ENCODE results near the gene JAG1. TPM values are rescaled to one million over a fixed set of nuclear protein-coding genes. Genes with fewer than 3 reads are reported as not detected.

Gene JAG1
- total and polyA plus RNA-seq, 2 of the 4 experiments (the other 2 are of a cell fraction) = 10.2 to 22.6 TPM

DNA sequence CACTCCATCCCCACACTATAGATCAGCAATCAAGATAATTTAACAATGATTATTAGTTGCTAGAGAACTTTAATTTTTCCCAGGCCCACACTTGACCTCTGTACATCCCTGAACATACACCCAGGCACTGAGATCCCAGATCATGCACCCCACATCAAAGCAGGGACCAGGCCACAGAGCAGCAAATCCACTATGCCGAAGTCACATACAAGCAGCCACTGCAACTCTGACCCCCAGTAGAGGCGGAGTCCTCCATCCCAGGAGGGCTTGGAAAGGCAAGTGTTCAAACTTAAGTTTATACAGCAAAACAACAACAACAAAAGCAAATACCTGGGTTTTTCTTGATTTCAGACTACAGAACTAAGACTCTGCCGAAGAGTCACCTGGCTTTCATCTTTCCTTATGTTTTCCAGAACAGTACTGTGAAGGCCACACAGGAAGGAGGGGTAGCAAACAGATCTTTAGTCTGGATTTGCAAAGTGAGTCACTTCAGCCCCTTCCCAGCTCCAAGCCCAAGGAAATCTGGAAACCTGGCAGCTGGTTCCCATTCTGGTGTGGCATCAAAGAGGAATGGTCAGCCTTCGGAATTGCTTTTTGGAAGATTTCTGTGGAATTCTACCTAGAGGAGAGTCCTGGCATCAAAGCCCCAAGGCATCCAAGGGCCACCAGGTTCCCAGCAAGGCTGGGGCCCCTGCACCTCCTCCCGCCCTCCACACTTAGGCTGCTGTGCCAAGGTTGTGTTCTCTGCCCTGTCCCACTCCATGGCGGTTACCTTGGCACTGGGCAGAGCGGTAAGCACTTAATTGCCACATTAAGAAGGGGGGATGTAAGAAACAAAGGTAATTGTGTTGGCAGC, 7.3 kb downstream of the JAG1 start:
- POLR2A ChIA-PET (ENCODE audit: unreplicated experiment) = no interaction called here
- intact Hi-C loops (cut with micrococcal nuclease) (no loop called here), in situ Hi-C loops (cut with MboI; ENCODE audit: low sequenced_read_pairs) (loop anchor here (10.0 kb wide), 1 partner anchor 608 kb away; no protein-coding TSS in a partner anchor), dilution Hi-C loops (cut with HindIII; ENCODE audit: low sequenced_read_pairs, unreplicated experiment) (loop anchor here (25.0 kb wide), 1 partner anchor 871 kb away; no protein-coding TSS in a partner anchor)
- Histone ChIP-seq H3K4me3 (ENCODE audit: insufficient read depth, low read depth, low read length) (no peak overlapping the region), H2BK20ac (ENCODE audit: low read depth, low read length) (no peak overlapping the region), H3K18ac (ENCODE audit: low read depth, low read length) (no peak overlapping the region), H2BK15ac (ENCODE audit: low read depth, low read length) (no peak overlapping the region; the same call in 2 of the 3 replicates), H3K27ac (ENCODE audit: insufficient read depth, low read length) (no peak overlapping the region), H3K14ac (replicated peaks; ENCODE audit: low read depth, low read length) (no peak overlapping the region), H3K9me3 (ENCODE audit: control insufficient read depth, insufficient read depth, low read length) (no peaks in the 10 kb centered on the region), H4K5ac (ENCODE audit: low read depth, low read length) (no peak overlapping the region), H3K4me1 (ENCODE audit: control insufficient read depth, insufficient read depth, low read length) (peaks cover 12% of the 10 kb centered on the region), H3K9ac (ENCODE audit: low read depth, low read length) (no peak overlapping the region), H3K23ac (ENCODE audit: low read depth, low read length) (no peak overlapping the region), H2BK5ac (ENCODE audit: low read depth, low read length, poor library complexity, severe bottlenecking) (no peak overlapping the region), H2AFZ (replicated peaks; ENCODE audit: low read length, poor library complexity) (no peak overlapping the region), H3K36me3 (ENCODE audit: control insufficient read depth, insufficient read depth, low read length) (peaks cover 54% of the 10 kb centered on the region), H3K4ac (ENCODE audit: low read depth, low read length) (peak overlapping the region; percentile 51; the same call in 1 of the 2 replicates), H2AK5ac (ENCODE audit: low read depth, low read length) (no peak overlapping the region; the same call in 1 of the 2 replicates), H4K91ac (ENCODE audit: insufficient read depth, low read depth, low read length) (no peak overlapping the region), H3K56ac (ENCODE audit: extremely low read depth, insufficient read depth, low read length) (no peak overlapping the region), H3K9me1 (ENCODE audit: insufficient read depth, low read length) (peaks cover 20% of the 10 kb centered on the region; the same call in 1 of the 2 replicates), H2BK120ac (ENCODE audit: low read depth, low read length) (no peak overlapping the region), H3K79me1 (ENCODE audit: low read depth in 1 of 2, low read length in 2 of 2) (peaks cover 41 to 89% of the 10 kb centered on the region in 2 experiments), H3K27me3 (ENCODE audit: control insufficient read depth, insufficient read depth, low read length) (no peaks in the 10 kb centered on the region), H3K4me2 (ENCODE audit: low read depth, low read length) (no peak overlapping the region), H4K8ac (ENCODE audit: low read depth in 2 of 2, low read length in 2 of 2) (no peak overlapping the region), H4K20me1 (ENCODE audit: insufficient read depth, low read length) (peaks cover 26% of the 10 kb centered on the region), H2AK9ac (replicated peaks; ENCODE audit: low read depth, low read length, poor library complexity) (no peak overlapping the region)
- DNase-seq (no peak), ATAC-seq (ENCODE audit: low read depth) (no peak)
- CTCF ChIA-PET = no interaction called here
- no TSS peak for BruUV-seq (replicated peaks)
- WGBS, 2 experiments (ENCODE audit: extremely low coverage in 2 of 2, insufficient read length in 1 of 2) = 100% methylated on average over 1 of the region's 7 CpGs; no CpG with 5 or more reads in 1 of the 2 experiments
- TF ChIP-seq MAZ (IDR thresholded peaks at IDR 0.05; ENCODE audit: borderline replicate concordance, low read depth, low read length) (no peak), CEBPB (IDR thresholded peaks at IDR 0.05; ENCODE audit: low read depth, low read length) (no peak), FOS (IDR thresholded peaks at IDR 0.05; ENCODE audit: low read depth, low read length) (no peak), RCOR1 (IDR thresholded peaks at IDR 0.05; ENCODE audit: insufficient replicate concordance, low read length) (no peak), RAD21 (IDR thresholded peaks at IDR 0.05; ENCODE audit: low read length) (no peak), POLR2A (IDR thresholded peaks at IDR 0.05; ENCODE audit: low read depth, low read length) (no peak), CHD1 (IDR thresholded peaks at IDR 0.05; ENCODE audit: low read depth, low read length) (no peak), BHLHE40 (IDR thresholded peaks at IDR 0.05; ENCODE audit: low read depth, low read length) (no peak), NFE2L2 (IDR thresholded peaks at IDR 0.05; ENCODE audit: low read depth, low read length) (no peak), MAFK (IDR thresholded peaks at IDR 0.05; ENCODE audit: low read depth, low read length) (no peak), MXI1 (IDR thresholded peaks at IDR 0.05; ENCODE audit: borderline replicate concordance, low read depth, low read length) (no peak), SMC3 (IDR thresholded peaks at IDR 0.05; ENCODE audit: low read depth, low read length) (no peak), RFX5 (IDR thresholded peaks at IDR 0.05; ENCODE audit: low read depth, low read length) (no peak)
- TF ChIP-seq, protein P1, sequence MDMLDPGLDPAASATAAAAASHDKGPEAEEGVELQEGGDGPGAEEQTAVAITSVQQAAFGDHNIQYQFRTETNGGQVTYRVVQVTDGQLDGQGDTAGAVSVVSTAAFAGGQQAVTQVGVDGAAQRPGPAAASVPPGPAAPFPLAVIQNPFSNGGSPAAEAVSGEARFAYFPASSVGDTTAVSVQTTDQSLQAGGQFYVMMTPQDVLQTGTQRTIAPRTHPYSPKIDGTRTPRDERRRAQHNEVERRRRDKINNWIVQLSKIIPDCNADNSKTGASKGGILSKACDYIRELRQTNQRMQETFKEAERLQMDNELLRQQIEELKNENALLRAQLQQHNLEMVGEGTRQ (IDR thresholded peaks at IDR 0.05; ENCODE audit: low read depth, low read length) = no peak
- TF ChIP-seq, protein P2, sequence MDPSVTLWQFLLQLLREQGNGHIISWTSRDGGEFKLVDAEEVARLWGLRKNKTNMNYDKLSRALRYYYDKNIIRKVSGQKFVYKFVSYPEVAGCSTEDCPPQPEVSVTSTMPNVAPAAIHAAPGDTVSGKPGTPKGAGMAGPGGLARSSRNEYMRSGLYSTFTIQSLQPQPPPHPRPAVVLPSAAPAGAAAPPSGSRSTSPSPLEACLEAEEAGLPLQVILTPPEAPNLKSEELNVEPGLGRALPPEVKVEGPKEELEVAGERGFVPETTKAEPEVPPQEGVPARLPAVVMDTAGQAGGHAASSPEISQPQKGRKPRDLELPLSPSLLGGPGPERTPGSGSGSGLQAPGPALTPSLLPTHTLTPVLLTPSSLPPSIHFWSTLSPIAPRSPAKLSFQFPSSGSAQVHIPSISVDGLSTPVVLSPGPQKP (IDR thresholded peaks at IDR 0.05; ENCODE audit: borderline replicate concordance, low read depth, low read length) = no peak

Measured in IMR-90 (cell line).